IPS DF 6.9 (cell line): Measurements from ENCODE around the gene SKAP1.

Experiments used
- DNase-seq: peaks from one replicate; pipeline ENCODE4 v3.0.0-alpha.2; 2013; ENCODE audit warnings: low read depth, low spot score
- H3K27ac ChIP-seq: one replicate; pipeline ENCODE4 v1.5.1; 2013; ENCODE audit warnings: low read length, control low read depth
- H3K27me3 ChIP-seq: 2 replicates; pipeline ENCODE4 v1.6.1; 2013; ENCODE audit warnings: mild to moderate bottlenecking, low read length; ENCODE audit not compliant: control insufficient read depth, insufficient read depth
- H3K36me3 ChIP-seq: 2 replicates; pipeline ENCODE4 v1.6.1; 2013; ENCODE audit warnings: low read length; ENCODE audit not compliant: control insufficient read depth, insufficient read depth
- H3K4me1 ChIP-seq: 2 replicates; pipeline ENCODE4 v1.6.1; 2013; ENCODE audit warnings: low read length; ENCODE audit not compliant: control insufficient read depth, insufficient read depth
- H3K4me3 ChIP-seq: 2 replicates; pipeline ENCODE4 v1.5.1; 2013; ENCODE audit warnings: mild to moderate bottlenecking, low read length
- H3K9me3 ChIP-seq: 2 replicates; pipeline ENCODE4 v1.6.1; 2013; ENCODE audit warnings: low read length, inconsistent platforms; ENCODE audit not compliant: control insufficient read depth, insufficient read depth
- whole genome bisulfite sequencing: extraction: QIAGEN DNeasy Blood & Tissue Kit; methylation state at CpG from one replicate; pipeline ENCODE4 v1.1.7; 2013; ENCODE audit warnings: mixed read lengths, missing lambda C conversion rate; ENCODE audit not compliant: insufficient read length, insufficient coverage; 5-methylcytosine and 5-hydroxymethylcytosine counted together

SKAP1 gene

GRCh38 chr17:48429638-48430586 is at the start of gene SKAP1:
TSS of gene SKAP1 (minus strand) at chr17:48430214.
- Histone ChIP-seq H3K36me3 (no peaks in the 10 kb centered on the region), H3K4me1 (no peaks in the 10 kb centered on the region), H3K27ac (no peak within 1 kb of the TSS), H3K9me3 (no peaks in the 10 kb centered on the region), H3K27me3 (peaks cover 12% of the 10 kb centered on the region; the same call in 1 of the 2 replicates), H3K4me3 (no peak within 1 kb of the TSS; the same call in 1 of the 2 replicates)
- no peak for DNase-seq
- no CpG with 5 or more reads among the region's 65 CpGs for WGBS

GRCh38 chr17:48479014-48479402 is 49.0 kb upstream of the SKAP1 start:
- H3K9me3 ChIP-seq = no peaks in the 10 kb centered on the region
- no peak for DNase-seq
- H3K27ac ChIP-seq = no peak overlapping the region
- no peak overlapping the region for H3K4me3 ChIP-seq
- no peaks in the 10 kb centered on the region for H3K4me1 ChIP-seq
- WGBS = no CpG with 5 or more reads among the region's 2 CpGs
- H3K36me3 ChIP-seq = no peaks in the 10 kb centered on the region
- no peaks in the 10 kb centered on the region for H3K27me3 ChIP-seq

- no peak overlapping the region for H3K27ac ChIP-seq
- H3K27me3 ChIP-seq = no peaks in the 10 kb centered on the region
- no peaks in the 10 kb centered on the region for H3K36me3 ChIP-seq
- H3K9me3 ChIP-seq = no peaks in the 10 kb centered on the region
- H3K4me3 ChIP-seq = no peak overlapping the region
- DNase-seq = no peak
- no peaks in the 10 kb centered on the region for H3K4me1 ChIP-seq
- 100% methylated on average over 1 of the region's 9 CpGs for WGBS
These were observed 48.4 kb upstream of the SKAP1 start for GRCh38 chr17:48478224-48479013.

GRCh38 chr17:48477221-48477620 is 47.2 kb upstream of the SKAP1 start:
- no peaks in the 10 kb centered on the region for H3K36me3 ChIP-seq
- H3K27me3 ChIP-seq = no peaks in the 10 kb centered on the region
- WGBS = no CpG with 5 or more reads among the region's 1 CpG
- no peak for DNase-seq
- no peak overlapping the region for H3K27ac ChIP-seq
- H3K4me3 ChIP-seq = no peak overlapping the region
- peaks cover 3% of the 10 kb centered on the region for H3K4me1 ChIP-seq
- H3K9me3 ChIP-seq = no peaks in the 10 kb centered on the region

GRCh38 chr17:48472411-48473281 is 42.6 kb upstream of the SKAP1 start:
- no peaks in the 10 kb centered on the region for H3K9me3 ChIP-seq
- H3K27me3 ChIP-seq = no peaks in the 10 kb centered on the region
- no peak for DNase-seq
- H3K4me1 ChIP-seq = peaks cover 5% of the 10 kb centered on the region
- WGBS = no CpG with 5 or more reads among the region's 6 CpGs
- H3K27ac ChIP-seq = no peak overlapping the region
- no peak overlapping the region for H3K4me3 ChIP-seq
- no peaks in the 10 kb centered on the region for H3K36me3 ChIP-seq

- Histone ChIP-seq H3K4me3 (no peak overlapping the region), H3K4me1 (peaks cover 5% of the 10 kb centered on the region), H3K27me3 (no peaks in the 10 kb centered on the region), H3K9me3 (no peaks in the 10 kb centered on the region), H3K36me3 (no peaks in the 10 kb centered on the region), H3K27ac (no peak overlapping the region)
- no peak for DNase-seq
- no CpG with 5 or more reads among the region's 8 CpGs for WGBS
These were observed 41.9 kb upstream of the SKAP1 start for GRCh38 chr17:48471817-48472410.

- no peaks in the 10 kb centered on the region for H3K36me3 ChIP-seq
- H3K27ac ChIP-seq = no peak overlapping the region
- peaks cover 5% of the 10 kb centered on the region for H3K4me1 ChIP-seq
- H3K9me3 ChIP-seq = no peaks in the 10 kb centered on the region
- H3K27me3 ChIP-seq = no peaks in the 10 kb centered on the region
- no peak for DNase-seq
- no peak overlapping the region for H3K4me3 ChIP-seq
- no CpG with 5 or more reads among the region's 6 CpGs for WGBS
These were observed 40.5 kb upstream of the SKAP1 start for GRCh38 chr17:48470388-48471034.

GRCh38 chr17:48469227-48469626 is 39.2 kb upstream of the SKAP1 start:
- DNase-seq = no peak

GRCh38 chr17:48468299-48468698 is 38.3 kb upstream of the SKAP1 start:
- no peaks in the 10 kb centered on the region for H3K27me3 ChIP-seq
- H3K4me3 ChIP-seq = no peak overlapping the region
- peaks cover 5% of the 10 kb centered on the region for H3K4me1 ChIP-seq
- H3K9me3 ChIP-seq = no peaks in the 10 kb centered on the region
- DNase-seq = no peak
- WGBS = no CpG with 5 or more reads among the region's 4 CpGs
- no peak overlapping the region for H3K27ac ChIP-seq
- H3K36me3 ChIP-seq = no peaks in the 10 kb centered on the region

More at GRCh38 chr17:48469227-48469626, 39.2 kb upstream of the SKAP1 start:
- no CpG with 5 or more reads among the region's 3 CpGs for WGBS
- H3K27ac ChIP-seq = no peak overlapping the region
- no peak overlapping the region for H3K4me3 ChIP-seq
- no peaks in the 10 kb centered on the region for H3K27me3 ChIP-seq
- H3K4me1 ChIP-seq = peaks cover 5% of the 10 kb centered on the region
- H3K9me3 ChIP-seq = no peaks in the 10 kb centered on the region
- H3K36me3 ChIP-seq = no peaks in the 10 kb centered on the region
